Thymus (tissue), 14 donors: ENCODE results near the gene DDX53. TPM values are rescaled to one million over a fixed set of nuclear protein-coding genes. Genes with fewer than 3 reads are reported as not detected.

Experiments used
- DNase-seq, 9 donors: peaks; one replicate each; pipeline ENCODE4 v3.0.0-alpha.2; 2013; ENCODE audit warnings: low spot score in 9 of 9, low read depth in 6 of 9, missing footprints in 1 of 9
- H3K27ac ChIP-seq, 2 donors: one replicate each; pipeline ENCODE4 v1.5.1; 2013; ENCODE audit warnings: control low read depth in 1 of 2, low read depth in 1 of 2, low read length in 1 of 2, mild to moderate bottlenecking in 1 of 2, moderate library complexity in 1 of 2
- H3K27me3 ChIP-seq, 2 donors: one replicate each; pipeline ENCODE4 v1.5.1; 2013; ENCODE audit warnings: low read length in 1 of 2; ENCODE audit not compliant: control insufficient read depth in 2 of 2, insufficient read depth in 1 of 2
- H3K36me3 ChIP-seq, 2 donors: one replicate each; pipeline ENCODE4 v1.5.1; 2013; ENCODE audit warnings: low read length in 1 of 2, mild to moderate bottlenecking in 1 of 2, moderate library complexity in 1 of 2; ENCODE audit not compliant: control insufficient read depth in 2 of 2, insufficient read depth in 2 of 2
- H3K4me1 ChIP-seq, 2 donors: one replicate each; pipeline ENCODE4 v1.5.1; 2013; ENCODE audit warnings: low read length in 2 of 2; ENCODE audit not compliant: control insufficient read depth in 2 of 2, insufficient read depth in 2 of 2
- H3K4me3 ChIP-seq, 2 donors: one replicate each; pipeline ENCODE4 v1.5.1; 2013; ENCODE audit warnings: low read length in 2 of 2, control low read depth in 1 of 2, mild to moderate bottlenecking in 1 of 2
- H3K9me3 ChIP-seq, 2 donors: one replicate each; pipeline ENCODE4 v1.5.1; 2013; ENCODE audit warnings: low read length in 1 of 2, mild to moderate bottlenecking in 1 of 2; ENCODE audit not compliant: control insufficient read depth in 2 of 2, insufficient read depth in 1 of 2
- WGBS: extraction: QIAGEN DNeasy Blood & Tissue Kit; methylation state at CpG from one replicate; pipeline ENCODE4 v1.1.7; 2013; 5-methylcytosine and 5-hydroxymethylcytosine counted together
- long read RNA-seq, 10 donors: transcript quantifications; one replicate each; lab custom pipeline, GENCODE V29; 2026
- polyA plus RNA-seq: library from polyadenylated mRNA; stranded (reverse); fragments of 200-250 nt; gene quantifications from one replicate; pipeline ENCODE4 v1.2.3, GENCODE V29; 2013
- total RNA-seq: library from RNA; stranded (reverse); fragments of 120-200 nt; gene quantifications from one replicate; pipeline ENCODE4 v1.2.4, GENCODE V29; 2013
- donor health status: healthy.

Gene DDX53
- not detected for total RNA-seq
- polyA plus RNA-seq, result not detected
- long read RNA-seq, donor 1, result 0 reads
- long read RNA-seq, donor 2, result 0 reads
- long read RNA-seq, donor 3, result 0 reads
- long read RNA-seq, donor 4, result 0 reads
- long read RNA-seq, donor 5, result 0 reads
- long read RNA-seq, donor 6, result 0 reads
- long read RNA-seq, donor 7, result 0 reads
- long read RNA-seq, donor 8, result 0 reads
- long read RNA-seq, donor 9, result 0 reads
- long read RNA-seq, donor 10, result 0 reads

DNA sequence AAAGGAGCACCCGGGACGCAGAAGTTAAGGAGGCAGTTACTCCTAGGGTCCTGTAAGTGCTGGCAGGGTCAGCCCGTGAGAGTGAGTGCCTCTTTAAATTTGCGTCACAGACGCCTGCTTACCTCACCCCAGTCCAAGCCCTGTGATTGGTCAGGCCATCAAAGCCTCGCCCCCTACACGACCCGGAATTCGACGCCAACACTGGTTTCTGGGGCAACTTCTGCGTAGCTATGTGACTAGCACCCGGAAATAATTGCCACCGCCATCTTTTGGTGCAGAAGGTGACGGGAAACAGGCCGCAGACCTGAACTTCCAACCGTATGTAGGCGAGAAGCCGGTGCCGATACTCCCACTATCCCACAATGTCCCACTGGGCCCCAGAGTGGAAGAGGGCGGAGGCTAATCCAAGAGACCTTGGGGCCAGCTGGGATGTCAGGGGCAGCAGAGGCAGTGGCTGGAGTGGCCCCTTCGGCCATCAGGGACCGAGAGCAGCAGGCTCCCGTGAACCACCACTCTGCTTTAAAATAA lies at the start of gene DDX53:
DDX53 (plus strand) TSS at position 265 of the 528 bp plus-strand sequence; CDS start at position 363, 98 bp downstream.
- H3K4me3 ChIP-seq, result no peak within 1 kb of the TSS
- H3K27ac ChIP-seq, result no peak within 1 kb of the TSS
- H3K9me3 ChIP-seq, result no peaks in the 10 kb centered on the region
- H3K27me3 ChIP-seq, result no peaks in the 10 kb centered on the region
- H3K4me1 ChIP-seq, result no peaks in the 10 kb centered on the region
- 98% methylated on average over 23 of the region's 23 CpGs for WGBS
- H3K36me3 ChIP-seq, result no peaks in the 10 kb centered on the region
- DNase-seq, result no peak

DNA sequence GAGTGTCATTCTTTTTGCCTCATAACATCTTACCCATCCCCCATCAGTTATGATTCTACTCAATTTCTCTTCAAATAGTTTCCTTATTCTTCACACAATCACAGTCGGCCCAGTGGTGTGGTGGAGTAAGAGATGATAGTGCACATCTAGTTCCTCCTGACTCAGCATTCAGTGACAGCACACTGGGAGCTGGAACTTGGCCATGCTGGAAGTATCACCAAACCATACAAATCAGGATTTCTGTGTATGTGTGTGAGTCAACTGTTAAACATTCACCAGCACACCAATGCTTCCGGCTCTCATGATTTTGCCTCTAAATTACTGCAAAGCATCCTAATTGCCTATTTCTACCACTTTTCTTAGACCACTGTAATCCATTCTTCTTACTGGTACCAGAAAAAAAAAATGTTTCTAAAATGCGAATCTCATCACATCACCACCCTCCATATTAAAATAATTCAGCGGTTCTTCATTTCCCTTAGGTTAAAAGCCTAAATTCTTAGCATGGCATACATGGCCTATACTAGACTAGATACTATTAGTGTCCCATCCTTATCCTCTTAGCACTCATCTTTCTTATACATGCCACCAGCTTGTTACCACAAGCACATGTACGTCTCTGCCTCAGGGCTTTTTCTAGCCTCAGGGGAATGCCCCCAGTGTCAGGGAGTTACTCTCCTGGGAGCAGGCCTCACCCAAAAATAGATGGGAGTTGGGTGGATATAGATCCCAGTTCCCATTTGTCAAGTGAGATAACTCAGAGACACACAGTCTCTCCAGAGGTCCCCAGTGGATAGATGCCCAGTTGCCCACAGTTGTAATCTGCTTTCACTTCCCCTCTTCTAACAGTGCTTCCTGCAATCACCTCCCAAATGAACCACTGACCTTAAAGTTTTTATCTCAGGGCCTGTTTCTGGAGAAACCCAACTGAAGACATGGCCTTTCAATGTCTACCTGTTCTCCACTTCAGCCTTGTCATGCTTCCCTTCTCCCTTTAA lies 49.2 kb upstream of the DDX53 start:
- Histone ChIP-seq H3K9me3 (no peaks in the 10 kb centered on the region), H3K36me3 (no peaks in the 10 kb centered on the region), H3K4me1 (no peaks in the 10 kb centered on the region), H3K4me3 (no peak overlapping the region), H3K27me3 (no peaks in the 10 kb centered on the region), H3K27ac (no peak overlapping the region)
- WGBS, result 84% methylated on average over 5 of the region's 5 CpGs
- no peak for DNase-seq

DNA sequence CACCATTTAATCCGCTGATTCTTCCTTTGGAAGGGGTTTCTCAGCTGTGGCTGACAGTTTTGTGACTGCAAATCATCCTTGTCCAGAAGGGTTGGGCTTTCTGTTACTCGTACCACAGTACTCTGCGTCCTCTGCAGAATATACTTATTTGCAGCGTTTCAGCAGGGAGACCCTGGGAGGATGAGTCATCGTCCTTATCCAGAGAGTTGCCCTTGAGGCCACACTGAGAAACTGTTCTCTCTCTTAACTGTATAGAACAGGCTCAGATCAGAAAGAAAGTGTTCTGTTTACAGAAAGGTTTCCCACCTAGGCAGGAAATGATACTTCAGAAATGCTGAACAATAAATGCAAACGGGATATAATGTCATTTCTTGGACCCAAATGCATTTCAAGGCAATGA lies 47.8 kb upstream of the DDX53 start:
- H3K4me3 ChIP-seq, result no peak overlapping the region
- no peaks in the 10 kb centered on the region for H3K4me1 ChIP-seq
- no peaks in the 10 kb centered on the region for H3K27me3 ChIP-seq
- 67% methylated on average over 6 of the region's 6 CpGs for WGBS
- DNase-seq, result no peak
- no peaks in the 10 kb centered on the region for H3K9me3 ChIP-seq
- no peaks in the 10 kb centered on the region for H3K36me3 ChIP-seq
- no peak overlapping the region for H3K27ac ChIP-seq

DNA sequence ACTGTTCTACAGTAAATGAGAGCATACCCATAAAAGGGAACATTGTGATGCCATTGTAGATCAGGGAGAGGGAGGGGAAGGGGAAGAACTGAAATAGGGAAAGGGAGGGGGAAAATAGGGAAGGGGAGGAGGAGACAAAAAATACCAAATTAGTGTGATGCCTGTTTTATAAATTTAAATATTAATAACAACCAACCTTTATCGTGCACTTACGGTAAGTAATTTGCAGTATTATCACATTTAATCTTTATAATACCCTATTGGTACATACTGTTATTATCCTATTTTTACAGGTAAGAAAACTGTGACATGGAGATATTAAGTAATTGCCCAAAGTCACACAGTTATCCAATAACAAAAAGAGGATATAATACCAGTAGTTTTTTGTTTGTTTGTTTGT lies 41.5 kb upstream of the DDX53 start:
- Histone ChIP-seq H3K4me3 (no peak overlapping the region), H3K27me3 (no peaks in the 10 kb centered on the region), H3K4me1 (no peaks in the 10 kb centered on the region), H3K36me3 (no peaks in the 10 kb centered on the region), H3K27ac (no peak overlapping the region), H3K9me3 (no peaks in the 10 kb centered on the region)
- 98% methylated on average over 2 of the region's 2 CpGs for WGBS
- no peak for DNase-seq

DNA sequence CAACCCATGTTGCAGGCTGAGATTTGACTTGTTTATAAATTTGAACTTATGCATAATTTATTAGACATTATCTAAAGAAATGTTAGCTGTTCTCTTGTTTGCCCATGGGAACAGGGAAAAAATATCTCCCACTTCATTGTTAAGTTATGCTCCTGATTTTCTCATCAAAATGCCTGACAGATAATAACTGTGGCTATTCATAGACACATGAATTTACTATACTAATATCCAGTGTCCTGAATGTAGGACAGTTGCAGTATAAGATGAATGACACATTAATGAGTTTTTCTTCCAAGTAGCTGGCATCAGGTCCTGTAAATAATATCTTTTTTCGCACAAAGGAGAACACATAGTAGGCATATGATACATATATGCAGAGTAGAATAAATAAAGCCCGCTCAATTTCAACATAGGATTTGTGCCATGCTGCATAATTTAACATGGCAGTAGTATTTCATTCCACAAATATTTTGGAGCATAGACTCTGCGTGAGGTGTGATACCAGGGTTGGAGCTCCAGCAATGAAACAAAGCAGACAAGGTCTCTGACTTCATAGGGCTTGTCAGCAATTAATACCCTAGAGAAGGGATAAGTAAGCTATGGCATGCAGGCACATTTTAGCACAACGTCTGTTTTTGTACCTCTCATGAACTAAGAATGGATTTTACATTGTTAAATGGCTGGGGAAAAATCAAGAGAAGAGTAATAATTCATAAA lies 40.4 kb upstream of the DDX53 start:
- no peaks in the 10 kb centered on the region for H3K4me1 ChIP-seq
- H3K9me3 ChIP-seq, result no peaks in the 10 kb centered on the region

DNA sequence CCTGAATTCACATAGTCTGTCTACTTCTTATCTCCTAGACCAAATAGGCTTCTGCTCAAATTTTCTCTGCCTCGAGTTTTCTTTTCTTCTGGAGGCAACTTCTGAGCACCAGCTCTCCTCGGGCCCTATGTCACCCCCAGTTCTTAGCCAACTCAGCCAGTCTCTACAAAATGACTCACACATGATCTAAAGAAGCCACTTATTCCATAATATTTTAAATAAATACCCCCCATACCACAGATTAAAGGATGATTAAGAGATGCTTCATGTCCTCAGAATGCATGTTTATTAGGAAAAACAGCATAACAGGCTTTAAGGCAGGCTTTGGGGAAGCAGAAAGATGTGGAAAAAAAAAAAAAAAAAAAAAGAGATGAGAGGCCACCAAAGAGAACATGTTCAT lies 36.6 kb upstream of the DDX53 start:
- WGBS, result 94% methylated on average over 2 of the region's 2 CpGs
- no peaks in the 10 kb centered on the region for H3K4me1 ChIP-seq
- no peaks in the 10 kb centered on the region for H3K9me3 ChIP-seq

More for the DNA sequence above, 40.4 kb upstream of the DDX53 start:
- Histone ChIP-seq H3K27me3 (no peaks in the 10 kb centered on the region), H3K36me3 (no peaks in the 10 kb centered on the region), H3K4me3 (no peak overlapping the region), H3K27ac (no peak overlapping the region)
- no peak for DNase-seq
- WGBS, result 94% methylated on average over 4 of the region's 4 CpGs

DNA sequence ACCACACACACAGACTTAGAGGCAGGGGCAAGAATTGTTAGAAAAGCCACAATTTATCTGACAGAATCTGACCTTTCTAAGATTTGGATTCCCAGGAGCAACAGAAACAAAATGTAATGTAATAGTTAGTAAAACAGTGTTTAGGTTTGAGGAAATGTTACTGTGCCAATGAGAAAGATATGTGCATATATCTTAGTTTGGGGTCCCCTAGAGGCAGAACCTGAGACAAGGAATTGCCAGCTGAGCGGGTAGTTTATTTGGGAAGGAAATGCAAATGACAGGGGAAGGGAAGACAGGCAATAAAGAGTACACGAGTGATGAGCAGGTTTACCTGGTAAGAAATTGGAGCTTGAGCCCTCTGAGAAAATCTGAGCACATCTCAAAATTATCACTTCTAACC lies 31.3 kb upstream of the DDX53 start:
- no peak overlapping the region for H3K4me3 ChIP-seq
- no peak for DNase-seq
- H3K9me3 ChIP-seq, result no peaks in the 10 kb centered on the region
- H3K27me3 ChIP-seq, result no peaks in the 10 kb centered on the region
- 98% methylated on average over 2 of the region's 2 CpGs for WGBS
- H3K4me1 ChIP-seq, result no peaks in the 10 kb centered on the region
- H3K36me3 ChIP-seq, result no peaks in the 10 kb centered on the region
- H3K27ac ChIP-seq, result no peak overlapping the region

More for the DNA sequence above, 36.6 kb upstream of the DDX53 start:
- no peak for DNase-seq
- H3K4me3 ChIP-seq, result no peak overlapping the region
- H3K36me3 ChIP-seq, result no peaks in the 10 kb centered on the region
- H3K27me3 ChIP-seq, result no peaks in the 10 kb centered on the region
- no peak overlapping the region for H3K27ac ChIP-seq

DNA sequence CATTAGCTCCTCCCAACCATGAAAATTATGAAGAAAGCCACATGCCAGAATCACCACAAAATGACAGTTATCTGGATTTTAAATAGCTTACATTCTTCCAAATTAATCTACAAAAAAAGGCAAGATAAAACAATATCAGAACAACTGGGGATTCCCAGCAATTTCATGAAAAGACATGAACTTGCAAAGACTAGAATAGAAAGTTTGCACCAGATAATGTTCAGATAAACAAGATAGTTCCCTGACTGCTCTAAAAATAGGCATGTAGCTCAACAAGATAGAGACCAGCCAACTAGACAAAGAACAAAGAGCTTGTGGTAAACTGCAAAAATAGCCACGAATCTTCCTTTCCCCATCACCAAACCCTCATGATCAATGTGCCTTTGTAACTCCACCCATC lies 30.3 kb upstream of the DDX53 start:
- no peaks in the 10 kb centered on the region for H3K27me3 ChIP-seq
- no peaks in the 10 kb centered on the region for H3K36me3 ChIP-seq
- H3K4me3 ChIP-seq, result no peak overlapping the region
- H3K9me3 ChIP-seq, result no peaks in the 10 kb centered on the region
- 11% methylated on average over 1 of the region's 1 CpG for WGBS
- peak in 1 of 9 donors; percentile 2 for DNase-seq
- no peak overlapping the region for H3K27ac ChIP-seq
- H3K4me1 ChIP-seq, result no peaks in the 10 kb centered on the region
